Neuronal stem cell (in vitro differentiated cells): Measurements from ENCODE around the gene RBM19.

Experiments
- DNase-seq: peaks from one replicate; pipeline ENCODE4 v3.0.0-alpha.2; 2013; ENCODE audit warnings: low spot score
- H2AFZ ChIP-seq: one replicate; pipeline ENCODE4 v1.6.1; 2013; ENCODE audit warnings: mild to moderate bottlenecking, low read length, inconsistent platforms
- H2AK5ac ChIP-seq: 2 replicates; pipeline ENCODE4 v1.6.1; 2013; ENCODE audit warnings: low read depth, mild to moderate bottlenecking, inconsistent platforms, low read length, moderate library complexity, mixed read lengths
- H2BK120ac ChIP-seq: 2 replicates; pipeline ENCODE4 v1.6.1; 2013; ENCODE audit warnings: low read depth, mild to moderate bottlenecking, inconsistent platforms, low read length, moderate library complexity, mixed read lengths
- H2BK12ac ChIP-seq: one replicate; pipeline ENCODE4 v1.6.1; 2013; ENCODE audit warnings: low read length, inconsistent platforms
- H2BK15ac ChIP-seq: 2 replicates; pipeline ENCODE4 v1.6.1; 2013; ENCODE audit warnings: mild to moderate bottlenecking, low read length, inconsistent platforms, mixed read lengths
- H2BK5ac ChIP-seq: one replicate; pipeline ENCODE4 v1.6.1; 2013; ENCODE audit warnings: inconsistent platforms, mild to moderate bottlenecking, low read length, moderate library complexity
- H3K14ac ChIP-seq: one replicate; pipeline ENCODE4 v1.6.1; 2013; ENCODE audit warnings: low read length, inconsistent platforms
- H3K18ac ChIP-seq: 2 replicates; pipeline ENCODE4 v1.6.1; 2013; ENCODE audit warnings: low read length, inconsistent platforms
- H3K23ac ChIP-seq: 2 replicates; pipeline ENCODE4 v1.6.1; 2013; ENCODE audit warnings: low read depth, mild to moderate bottlenecking, mixed read lengths, low read length, inconsistent platforms; ENCODE audit not compliant: poor library complexity
- H3K27ac ChIP-seq: replicated peaks from 3 replicates; pipeline ENCODE4 v1.5.1; 2013; ENCODE audit warnings: low read length, inconsistent platforms
- H3K27me3 ChIP-seq, 3 experiments: 2 replicates each; pipeline ENCODE4 v1.6.1; 2013; ENCODE audit warnings: low read length in 3 of 3, mild to moderate bottlenecking in 2 of 3, inconsistent platforms in 1 of 3, low read depth in 1 of 3, mixed read lengths in 1 of 3, moderate library complexity in 1 of 3; ENCODE audit not compliant: control insufficient read depth in 3 of 3, insufficient read depth in 3 of 3
- H3K36me3 ChIP-seq, 2 donors: replicated peaks in 1 of 2; 2 replicates each; pipeline ENCODE4 v1.6.1; 2013; ENCODE audit warnings: low read length in 2 of 2; ENCODE audit not compliant: control insufficient read depth in 2 of 2, insufficient read depth in 2 of 2
- H3K4ac ChIP-seq: 2 replicates; pipeline ENCODE4 v1.6.1; 2013; ENCODE audit warnings: inconsistent platforms, mild to moderate bottlenecking, low read length, moderate library complexity
- H3K4me1 ChIP-seq, 2 donors: 1 replicate in 1 of 2; 2 replicates in 1 of 2; pipeline ENCODE4 v1.6.1; 2013; ENCODE audit warnings: low read length in 2 of 2, low read depth in 1 of 2; ENCODE audit not compliant: control insufficient read depth in 2 of 2, insufficient read depth in 1 of 2
- H3K4me2 ChIP-seq: one replicate; pipeline ENCODE4 v1.6.1; 2013; ENCODE audit warnings: mild to moderate bottlenecking, low read length, inconsistent platforms; ENCODE audit not compliant: insufficient read depth, poor library complexity, severe bottlenecking
- H3K4me3 ChIP-seq, 2 donors: 2 replicates each; pipeline ENCODE4 v1.5.1; 2013; ENCODE audit warnings: low read length in 2 of 2, mild to moderate bottlenecking in 2 of 2, inconsistent platforms in 1 of 2, moderate library complexity in 1 of 2
- H3K79me1 ChIP-seq: one replicate; pipeline ENCODE4 v1.6.1; 2013; ENCODE audit warnings: low read depth, mild to moderate bottlenecking, inconsistent platforms, low read length, moderate library complexity
- H3K9ac ChIP-seq: one replicate; pipeline ENCODE4 v1.6.1; 2013; ENCODE audit warnings: mild to moderate bottlenecking, low read depth, low read length, inconsistent platforms; ENCODE audit not compliant: poor library complexity
- H3K9me3 ChIP-seq, 2 donors: replicated peaks in 1 of 2; 2 replicates each; pipeline versions ENCODE3 to v1.6.1; 2013; ENCODE audit warnings: low read length in 2 of 2, mild to moderate bottlenecking in 2 of 2, inconsistent platforms in 1 of 2, low read depth in 1 of 2, mixed read lengths in 1 of 2, moderate library complexity in 1 of 2; ENCODE audit not compliant: control insufficient read depth in 2 of 2, insufficient read depth in 1 of 2
- H4K8ac ChIP-seq: one replicate; pipeline ENCODE4 v1.6.1; 2013; ENCODE audit warnings: low read depth, mild to moderate bottlenecking, inconsistent platforms, low read length, moderate library complexity
- H4K91ac ChIP-seq: one replicate; pipeline ENCODE4 v1.6.1; 2013; ENCODE audit warnings: low read length, low read depth, mild to moderate bottlenecking, inconsistent platforms; ENCODE audit not compliant: poor library complexity
- WGBS, 2 donors: extraction: QIAGEN DNeasy Blood & Tissue Kit; methylation state at CpG; one replicate each; pipeline ENCODE4 v1.1.7; 2013; ENCODE audit warnings: missing lambda C conversion rate in 2 of 2, mixed read lengths in 1 of 2; ENCODE audit not compliant: insufficient read length in 2 of 2, insufficient replicate concordance in 1 of 2; ENCODE audit errors: extremely low coverage in 2 of 2; 5-methylcytosine and 5-hydroxymethylcytosine counted together

The RBM19 gene

DNA sequence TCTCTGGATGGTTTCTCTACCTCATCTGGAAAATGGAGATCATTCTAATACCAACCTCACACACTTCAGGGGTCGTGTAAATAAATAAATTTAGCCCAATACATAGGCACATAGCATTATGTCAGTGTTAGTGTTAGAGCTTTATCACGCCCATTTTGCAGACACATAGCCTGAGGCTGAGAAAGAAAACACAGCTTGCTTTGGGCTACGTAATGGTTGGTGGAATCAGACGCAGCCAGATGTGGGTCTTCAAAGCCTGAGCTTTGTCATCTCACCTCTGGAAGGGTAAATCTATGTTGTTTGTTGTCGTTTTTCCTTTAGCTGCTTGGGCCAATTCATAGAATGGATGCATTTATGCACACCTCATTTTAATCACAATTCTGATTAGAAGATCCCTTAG, 191.6 kb downstream of the RBM19 start:
- no peak overlapping the region for H2BK15ac ChIP-seq
- H3K36me3 ChIP-seq = no peaks in the 10 kb centered on the region
- H3K4ac ChIP-seq = no peak overlapping the region
- no peak overlapping the region for H3K9ac ChIP-seq
- H3K23ac ChIP-seq = no peak overlapping the region
- H3K9me3 ChIP-seq = no peaks in the 10 kb centered on the region
- H3K4me3 ChIP-seq = no peak overlapping the region
- no peak overlapping the region for H3K14ac ChIP-seq
- H3K27me3 ChIP-seq = peaks cover 0 to 51% (median 0%) of the 10 kb centered on the region in 3 experiments
- no peak overlapping the region for H3K4me2 ChIP-seq
- no peak overlapping the region for H3K27ac ChIP-seq
- DNase-seq = no peak
- H3K18ac ChIP-seq = no peak overlapping the region
- peaks cover 2 to 17% of the 10 kb centered on the region in 2 donors for H3K4me1 ChIP-seq
- no peak overlapping the region for H4K8ac ChIP-seq
- no peaks in the 10 kb centered on the region for H3K79me1 ChIP-seq
- H2BK120ac ChIP-seq = no peak overlapping the region
- no peak overlapping the region for H2AFZ ChIP-seq
- H2AK5ac ChIP-seq = no peak overlapping the region
- H2BK12ac ChIP-seq = no peak overlapping the region
- H4K91ac ChIP-seq = no peak overlapping the region
- H2BK5ac ChIP-seq = no peak overlapping the region
- WGBS, 2 donors = no CpG with 5 or more reads among the region's 5 CpGs

DNA sequence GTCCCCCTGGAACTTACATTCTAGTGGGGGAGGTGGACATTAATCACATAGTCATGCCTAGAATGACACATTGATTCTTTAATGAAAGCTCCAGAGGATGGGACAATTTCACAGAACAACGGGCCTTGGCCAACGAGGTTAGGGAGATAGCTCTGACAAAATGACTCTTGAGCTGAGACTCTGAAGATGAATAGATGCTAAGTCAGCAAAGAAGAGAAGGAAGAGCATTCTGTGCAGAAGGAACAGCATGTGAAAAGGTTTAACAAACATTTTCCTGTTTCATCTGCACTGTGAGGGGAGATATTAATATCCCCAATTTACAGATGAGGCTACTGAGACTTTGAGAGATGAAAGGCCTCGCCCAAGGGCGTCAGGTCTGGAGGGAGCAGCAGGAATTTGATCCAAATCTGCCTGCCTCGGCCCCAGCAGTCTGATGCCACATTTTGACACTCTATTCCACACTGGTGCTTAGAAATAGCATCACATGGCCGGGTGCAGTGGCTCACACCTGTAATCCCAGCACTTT, 193.6 kb downstream of the RBM19 start:
- H3K23ac ChIP-seq = no peak overlapping the region
- H3K14ac ChIP-seq = no peak overlapping the region
- H3K27ac ChIP-seq = no peak overlapping the region
- WGBS, 2 donors = no CpG with 5 or more reads among the region's 6 CpGs
- no peak overlapping the region for H2BK5ac ChIP-seq
- no peak overlapping the region for H2BK120ac ChIP-seq
- H3K79me1 ChIP-seq = no peaks in the 10 kb centered on the region
- H3K36me3 ChIP-seq = no peaks in the 10 kb centered on the region
- H3K4me1 ChIP-seq = peaks cover 9% of the 10 kb centered on the region in 2 donors
- no peak overlapping the region for H4K8ac ChIP-seq
- peaks cover 0 to 35% (median 0%) of the 10 kb centered on the region in 3 experiments for H3K27me3 ChIP-seq
- H3K4me2 ChIP-seq = no peak overlapping the region
- DNase-seq = no peak
- no peak overlapping the region for H3K4me3 ChIP-seq
- no peak overlapping the region for H2AK5ac ChIP-seq
- H3K9me3 ChIP-seq = no peaks in the 10 kb centered on the region
- no peak overlapping the region for H2BK15ac ChIP-seq
- no peak overlapping the region for H3K18ac ChIP-seq
- no peak overlapping the region for H3K4ac ChIP-seq
- H2AFZ ChIP-seq = no peak overlapping the region
- H3K9ac ChIP-seq = no peak overlapping the region
- no peak overlapping the region for H2BK12ac ChIP-seq
- H4K91ac ChIP-seq = no peak overlapping the region

DNA sequence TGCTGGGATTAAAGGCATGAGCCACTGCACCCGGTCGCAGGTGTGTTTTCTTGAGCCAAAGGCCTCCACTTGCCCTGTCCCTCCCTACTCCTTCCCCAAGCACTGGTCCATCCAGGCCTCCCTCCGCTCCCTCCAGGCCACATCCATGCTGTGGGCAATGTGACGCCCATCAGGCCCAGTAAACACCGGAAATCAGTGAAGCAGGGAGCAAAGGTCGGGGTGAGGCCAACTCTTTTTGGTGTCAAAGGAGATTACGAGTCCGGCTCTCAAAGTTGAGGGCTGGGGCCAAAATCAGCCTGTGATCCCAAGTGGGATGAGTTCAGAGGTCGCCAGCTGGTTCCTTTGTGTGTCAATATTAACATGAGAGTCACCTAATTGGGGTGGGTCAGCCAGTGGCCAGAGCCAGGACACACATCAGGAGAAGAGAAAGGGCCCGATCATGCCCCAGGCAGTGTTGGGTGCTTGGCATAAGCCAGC, 195.7 kb downstream of the RBM19 start:
- no peak overlapping the region for H2BK15ac ChIP-seq
- H3K23ac ChIP-seq = no peak overlapping the region
- no peak overlapping the region for H2BK12ac ChIP-seq
- WGBS, 2 donors = no CpG with 5 or more reads among the region's 10 CpGs
- no peak overlapping the region for H2AK5ac ChIP-seq
- no peak overlapping the region for H2BK120ac ChIP-seq
- no peak overlapping the region for H4K8ac ChIP-seq
- H3K4me2 ChIP-seq = no peak overlapping the region
- no peaks in the 10 kb centered on the region for H3K79me1 ChIP-seq
- no peak for DNase-seq
- H3K18ac ChIP-seq = no peak overlapping the region
- no peak overlapping the region for H3K27ac ChIP-seq
- H3K9ac ChIP-seq = peak overlapping the region; percentile 18
- H3K9me3 ChIP-seq = no peaks in the 10 kb centered on the region
- H3K4ac ChIP-seq = no peak overlapping the region
- peaks cover 13 to 15% of the 10 kb centered on the region in 2 donors for H3K4me1 ChIP-seq
- H2AFZ ChIP-seq = no peak overlapping the region
- peak overlapping the region; percentile 11 for H3K14ac ChIP-seq
- H2BK5ac ChIP-seq = no peak overlapping the region
- peaks cover 0 to 19% (median 0%) of the 10 kb centered on the region in 3 experiments for H3K27me3 ChIP-seq
- H3K36me3 ChIP-seq = no peaks in the 10 kb centered on the region
- no peak overlapping the region for H3K4me3 ChIP-seq
- H4K91ac ChIP-seq = no peak overlapping the region

DNA sequence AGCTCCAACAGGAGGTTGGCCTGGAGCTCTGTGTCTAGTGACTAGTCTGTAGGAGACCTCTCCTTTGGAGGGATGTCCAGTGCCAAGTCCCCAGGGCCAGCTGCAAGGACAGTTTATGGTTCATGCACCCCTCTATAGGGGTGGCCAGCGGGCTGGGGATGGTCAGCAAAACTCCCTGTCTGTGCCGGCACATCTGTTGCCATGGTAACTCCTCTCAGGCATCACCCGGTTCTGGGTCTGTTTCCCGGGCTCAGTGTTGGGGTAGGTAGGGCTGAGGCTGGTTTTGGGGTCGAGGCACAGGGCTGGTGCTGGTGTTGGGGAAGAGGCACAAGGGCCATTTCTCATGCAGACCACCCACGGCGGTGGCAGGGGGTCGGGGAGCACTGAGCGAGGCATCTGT, 196.8 kb downstream of the RBM19 start:
- Histone ChIP-seq H2AK5ac (peak overlapping the region; percentile 80), H3K4ac (no peak overlapping the region), H2BK5ac (peak overlapping the region; percentile 47), H3K9ac (no peak overlapping the region), H3K4me1 (peaks cover 13 to 15% of the 10 kb centered on the region in 2 donors), H3K27ac (no peak overlapping the region), H3K9me3 (no peaks in the 10 kb centered on the region), H2AFZ (no peak overlapping the region), H4K91ac (no peak overlapping the region), H3K79me1 (no peaks in the 10 kb centered on the region), H3K36me3 (no peaks in the 10 kb centered on the region), H2BK120ac (no peak overlapping the region), H2BK12ac (no peak overlapping the region), H3K4me3 (no peak overlapping the region), H3K4me2 (no peak overlapping the region), H4K8ac (no peak overlapping the region), H3K27me3 (peaks cover 0 to 10% (median 0%) of the 10 kb centered on the region in 3 experiments), H3K23ac (no peak overlapping the region), H3K18ac (peak overlapping the region; percentile 35), H3K14ac (no peak overlapping the region), H2BK15ac (peak overlapping the region; percentile 12)
- DNase-seq = no peak
- no CpG with 5 or more reads among the region's 9 CpGs for WGBS, 2 donors
